Measurements from ENCODE around the gene TMTC2.

DNA sequence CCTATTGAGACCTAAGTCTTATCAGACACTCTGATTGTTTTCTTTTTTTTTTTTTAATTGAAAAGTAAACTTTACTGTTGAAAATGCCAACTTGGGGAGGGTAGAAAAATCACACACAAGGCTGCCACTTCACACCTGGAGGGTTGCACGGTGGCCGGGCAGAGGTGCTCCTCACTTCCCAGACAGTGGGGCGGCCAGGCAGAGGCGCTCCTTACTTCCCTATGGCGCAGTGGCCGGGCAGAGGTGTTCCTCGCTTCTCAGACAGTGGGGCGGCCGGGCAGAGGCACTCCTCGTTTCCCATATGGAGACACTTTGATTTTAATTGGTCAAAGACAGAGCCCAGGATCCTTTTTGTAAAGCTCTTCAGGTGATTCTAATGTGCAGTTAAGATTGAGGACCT lies 399.3 kb downstream of the TMTC2 start:
- TF ChIP-seq, protein P1, sequence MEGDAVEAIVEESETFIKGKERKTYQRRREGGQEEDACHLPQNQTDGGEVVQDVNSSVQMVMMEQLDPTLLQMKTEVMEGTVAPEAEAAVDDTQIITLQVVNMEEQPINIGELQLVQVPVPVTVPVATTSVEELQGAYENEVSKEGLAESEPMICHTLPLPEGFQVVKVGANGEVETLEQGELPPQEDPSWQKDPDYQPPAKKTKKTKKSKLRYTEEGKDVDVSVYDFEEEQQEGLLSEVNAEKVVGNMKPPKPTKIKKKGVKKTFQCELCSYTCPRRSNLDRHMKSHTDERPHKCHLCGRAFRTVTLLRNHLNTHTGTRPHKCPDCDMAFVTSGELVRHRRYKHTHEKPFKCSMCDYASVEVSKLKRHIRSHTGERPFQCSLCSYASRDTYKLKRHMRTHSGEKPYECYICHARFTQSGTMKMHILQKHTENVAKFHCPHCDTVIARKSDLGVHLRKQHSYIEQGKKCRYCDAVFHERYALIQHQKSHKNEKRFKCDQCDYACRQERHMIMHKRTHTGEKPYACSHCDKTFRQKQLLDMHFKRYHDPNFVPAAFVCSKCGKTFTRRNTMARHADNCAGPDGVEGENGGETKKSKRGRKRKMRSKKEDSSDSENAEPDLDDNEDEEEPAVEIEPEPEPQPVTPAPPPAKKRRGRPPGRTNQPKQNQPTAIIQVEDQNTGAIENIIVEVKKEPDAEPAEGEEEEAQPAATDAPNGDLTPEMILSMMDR (IDR thresholded peaks at IDR 0.05; ENCODE audit: low read length) = no peak
- no peak for TF ChIP-seq EZH2 (IDR thresholded peaks at IDR 0.05; ENCODE audit: borderline replicate concordance, low read length)
